HCT116 (cell line): Measurements from ENCODE around the gene ITFG1.

Source experiments
- CTCF ChIP-seq, 3 experiments: fragments of 200-600 bp in 1 of 3; sonication (generic) in 1 of 3; IDR thresholded peaks in 2 of 3; conservative IDR thresholded peaks in 1 of 3; 2 replicates each; pipeline ENCODE4 v1.5.1; 2012 to 2017; ENCODE audit warnings: low read depth in 2 of 3, low read length in 2 of 3, antibody characterized with exemption in 1 of 3, borderline replicate concordance in 1 of 3, control low read depth in 1 of 3, mild to moderate bottlenecking in 1 of 3, mixed read lengths in 1 of 3, mixed run types in 1 of 3, moderate library complexity in 1 of 3; ENCODE audit not compliant: insufficient read depth in 1 of 3
- EZH2 ChIP-seq: fragments of 200-600 bp; sonication (generic); IDR thresholded peaks from 2 replicates; pipeline ENCODE4 v1.6.1; 2017; ENCODE audit warnings: antibody characterized with exemption, mixed run types
- EZH2phosphoT487 ChIP-seq: fragments of 200-600 bp; IDR thresholded peaks from 2 replicates; pipeline ENCODE4 v1.6.1; 2018; ENCODE audit warnings: antibody characterized with exemption, borderline replicate concordance
- POLR2A ChIP-seq: IDR thresholded peaks from 2 replicates; pipeline ENCODE4 v1.7.0; 2011; ENCODE audit warnings: borderline replicate concordance; ENCODE audit not compliant: insufficient read depth, insufficient read length; ENCODE audit errors: extremely low read depth
- POLR2AphosphoS5 ChIP-seq: IDR thresholded peaks from 2 replicates; pipeline ENCODE4 v1.6.1; 2011; ENCODE audit warnings: mild to moderate bottlenecking, low read depth, low read length, moderate library complexity
- RAD21 ChIP-seq: IDR thresholded peaks from 2 replicates; pipeline ENCODE4 v1.6.1; 2012; ENCODE audit warnings: low read depth, mild to moderate bottlenecking
- SRF ChIP-seq: IDR thresholded peaks from 2 replicates; pipeline ENCODE4 v1.6.1; 2012; ENCODE audit warnings: low read depth
- ZNF274 ChIP-seq: fragments of 200-500 bp; sonication (Bioruptor generic); IDR thresholded peaks from 2 replicates; pipeline ENCODE4 v1.6.1; 2014; ENCODE audit warnings: mild to moderate bottlenecking, low read depth, low read length, inconsistent platforms
- TF ChIP-seq, protein P1 (sequence below): IDR thresholded peaks from 2 replicates; pipeline ENCODE4 v1.6.1; 2012

GRCh38 chr16:47311738-47312505 is 148.9 kb downstream of the ITFG1 start:
- TF ChIP-seq POLR2A (no peak), CTCF (IDR thresholded peaks at IDR 0.05 in 2 of 3, conservative IDR thresholded peaks at IDR 0.05 in 1 of 3; ENCODE audit: borderline replicate concordance in 1 of 3, insufficient read depth in 1 of 3, low read depth in 2 of 3, low read length in 2 of 3) (no peak), EZH2phosphoT487 (no peak), POLR2AphosphoS5 (no peak), SRF (no peak), ZNF274 (no peak), RAD21 (no peak), EZH2 (no peak)
- TF ChIP-seq, protein P1, sequence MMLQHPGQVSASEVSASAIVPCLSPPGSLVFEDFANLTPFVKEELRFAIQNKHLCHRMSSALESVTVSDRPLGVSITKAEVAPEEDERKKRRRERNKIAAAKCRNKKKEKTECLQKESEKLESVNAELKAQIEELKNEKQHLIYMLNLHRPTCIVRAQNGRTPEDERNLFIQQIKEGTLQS: no peak
